Mononuclear cell (primary cell): Measurements from ENCODE around the gene C2orf92. TPM values are rescaled to one million over a fixed set of nuclear protein-coding genes. Genes with fewer than 3 reads are reported as not detected.
"Not testable (repeated sequence)": the region's sequence is repeated elsewhere in the genome, so short reads cannot be mapped to it uniquely, and the experiment has no call there.

Source experiments
- H3K27me3 ChIP-seq: 2 replicates; pipeline ENCODE4 v1.6.0; 2011; ENCODE audit warnings: low read length, control low read depth; ENCODE audit not compliant: insufficient read depth
- H3K4me1 ChIP-seq: 2 replicates; pipeline ENCODE4 v1.5.1; 2011; ENCODE audit warnings: mild to moderate bottlenecking, low read length, control low read depth; ENCODE audit not compliant: insufficient read depth
- H3K4me3 ChIP-seq: 2 replicates; pipeline ENCODE4 v1.5.1; 2011; ENCODE audit warnings: mild to moderate bottlenecking, low read length, moderate library complexity
- H3K9me3 ChIP-seq: 2 replicates; pipeline ENCODE4 v1.5.1; 2011; ENCODE audit warnings: low read depth, mild to moderate bottlenecking, control low read depth, low read length
- total RNA-seq: library from RNA; depleted of rRNA; stranded (reverse); fragments of >200 nt; gene quantifications from one replicate; pipeline ENCODE4 v1.2.3, GENCODE V29; 2012

The C2orf92 gene
- total RNA-seq, 1 donor, result 4.5 TPM

GRCh38 chr2:97712175-97712574, 42.7 kb downstream of the C2orf92 start:
- not testable (repeated sequence) for H3K9me3 ChIP-seq, H3K4me3 ChIP-seq, H3K27me3 ChIP-seq
- H3K4me1 ChIP-seq, result peaks cover 44% of the 10 kb centered on the region

GRCh38 chr2:97712693-97713295, 43.3 kb downstream of the C2orf92 start:
- peaks cover 50% of the 10 kb centered on the region for H3K4me1 ChIP-seq
- peak overlapping the region; percentile 56 for H3K4me3 ChIP-seq

DNA sequence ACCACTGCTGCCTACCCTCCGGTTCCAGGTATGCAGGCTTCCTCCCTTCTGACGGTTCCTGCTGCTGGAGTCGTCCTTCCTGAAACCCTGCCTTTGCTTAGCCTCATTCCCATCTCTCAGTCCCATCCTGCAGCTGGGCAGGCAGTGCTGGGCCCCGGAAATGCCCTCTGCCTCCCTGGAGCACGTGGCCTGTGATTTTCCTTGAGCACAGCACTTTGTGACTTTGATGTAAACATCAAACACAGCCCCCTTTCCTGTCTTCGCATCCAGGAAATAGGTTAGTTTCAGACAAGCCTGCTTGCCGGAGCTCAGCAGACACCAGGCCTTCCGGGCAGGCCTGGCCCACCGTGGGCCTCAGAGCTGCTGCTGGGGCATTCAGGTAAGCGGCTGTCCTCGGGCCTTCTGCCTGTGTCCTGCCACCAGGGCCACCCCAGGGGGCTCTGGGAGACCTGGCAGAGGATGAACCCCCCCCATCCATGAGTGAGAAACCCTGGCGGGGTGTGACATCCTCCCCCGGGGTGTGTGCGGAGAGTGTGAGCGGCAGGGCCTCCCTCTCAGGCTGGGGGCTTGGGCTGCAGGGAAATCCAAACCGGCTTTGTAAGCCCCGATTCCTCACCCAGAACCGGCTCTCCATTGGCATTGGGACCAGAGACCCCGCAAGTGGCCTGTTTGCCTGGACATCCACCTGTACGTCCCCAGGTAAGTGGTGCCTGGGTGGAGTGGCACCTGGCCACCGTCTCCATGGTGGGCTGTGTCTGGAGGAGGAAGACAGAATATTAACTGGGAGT, 44.0 kb downstream of the C2orf92 start, which contains the start of gene ZAP70:
Gene ZAP70 (plus strand): TSS at position 281 of the 788 bp plus-strand sequence. CDS start 10,461 bp downstream, outside the sequence.
- H3K4me3 ChIP-seq, result peak within 1 kb of the TSS; percentile 56
- H3K4me1 ChIP-seq, result peaks cover 57% of the 10 kb centered on the region
- no peaks in the 10 kb centered on the region for H3K27me3 ChIP-seq
- no peaks in the 10 kb centered on the region for H3K9me3 ChIP-seq

More at GRCh38 chr2:97712693-97713295, 43.3 kb downstream of the C2orf92 start:
- Histone ChIP-seq H3K27me3 (no peaks in the 10 kb centered on the region), H3K9me3 (no peaks in the 10 kb centered on the region)

DNA sequence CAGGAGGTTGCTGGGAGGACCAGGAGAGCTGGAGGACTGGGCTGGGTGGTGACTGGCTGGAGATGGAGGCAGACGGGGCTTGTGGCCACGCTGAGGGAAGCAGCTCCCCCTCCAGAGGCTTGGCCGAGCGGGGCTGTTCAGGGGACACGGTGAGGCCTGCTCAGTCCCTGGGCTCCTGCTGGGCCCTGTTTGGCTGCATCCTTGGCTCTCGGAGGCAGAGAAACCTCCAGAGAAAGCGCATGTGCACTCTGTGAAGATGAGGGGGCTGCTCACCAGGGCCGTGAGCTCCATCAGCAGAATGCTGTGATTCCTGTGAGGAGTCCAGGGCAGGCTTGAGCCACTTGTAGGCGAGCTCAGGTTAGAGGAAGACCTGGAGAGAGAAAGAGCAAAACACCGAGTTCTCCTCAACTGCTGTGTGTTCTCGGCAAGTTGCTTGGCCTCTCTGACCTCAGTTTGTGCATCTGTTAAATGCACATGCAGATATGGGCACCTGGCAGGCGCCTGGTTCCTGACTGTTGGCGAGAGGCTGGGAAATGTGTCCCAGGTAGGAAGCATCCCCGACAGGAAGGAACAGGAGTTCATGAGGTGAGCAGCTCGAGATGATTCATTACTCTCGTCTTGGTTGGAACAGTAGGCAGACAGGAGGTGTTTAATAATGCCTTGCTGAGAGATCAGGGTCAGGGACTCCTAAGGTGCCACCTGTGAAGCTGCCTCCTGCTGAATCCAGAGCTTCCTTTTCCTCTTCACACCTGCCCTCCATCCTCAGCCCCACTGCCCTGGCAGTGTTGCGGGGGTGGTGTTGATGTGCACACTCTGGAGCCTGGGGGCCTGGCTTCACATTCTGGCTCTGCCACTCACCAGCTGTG, 44.8 kb downstream of the C2orf92 start:
- H3K4me3 ChIP-seq, result peak overlapping the region; percentile 56

GRCh38 chr2:97714950-97715652, 45.6 kb downstream of the C2orf92 start:
- peaks cover 66% of the 10 kb centered on the region for H3K4me1 ChIP-seq
- no peaks in the 10 kb centered on the region for H3K9me3 ChIP-seq
- peak overlapping the region; percentile 56 for H3K4me3 ChIP-seq
- no peaks in the 10 kb centered on the region for H3K27me3 ChIP-seq

More for the DNA sequence above, 44.8 kb downstream of the C2orf92 start:
- no peaks in the 10 kb centered on the region for H3K9me3 ChIP-seq
- no peaks in the 10 kb centered on the region for H3K27me3 ChIP-seq
- H3K4me1 ChIP-seq, result peaks cover 65% of the 10 kb centered on the region

GRCh38 chr2:97715951-97716694, 46.6 kb downstream of the C2orf92 start:
- H3K27me3 ChIP-seq, result no peaks in the 10 kb centered on the region
- peak overlapping the region; percentile 10 for H3K4me3 ChIP-seq
- H3K4me1 ChIP-seq, result peaks cover 66% of the 10 kb centered on the region
- no peaks in the 10 kb centered on the region for H3K9me3 ChIP-seq

GRCh38 chr2:97716695-97717612, 47.4 kb downstream of the C2orf92 start:
- Histone ChIP-seq H3K4me3 (no peak overlapping the region), H3K9me3 (no peaks in the 10 kb centered on the region), H3K4me1 (peaks cover 71% of the 10 kb centered on the region), H3K27me3 (no peaks in the 10 kb centered on the region)

- Histone ChIP-seq H3K4me3 (peak overlapping the region; percentile 20), H3K4me1 (peaks cover 68% of the 10 kb centered on the region), H3K9me3 (no peaks in the 10 kb centered on the region), H3K27me3 (no peaks in the 10 kb centered on the region)
Measured at GRCh38 chr2:97717613-97717995, 48.1 kb downstream of the C2orf92 start.

DNA sequence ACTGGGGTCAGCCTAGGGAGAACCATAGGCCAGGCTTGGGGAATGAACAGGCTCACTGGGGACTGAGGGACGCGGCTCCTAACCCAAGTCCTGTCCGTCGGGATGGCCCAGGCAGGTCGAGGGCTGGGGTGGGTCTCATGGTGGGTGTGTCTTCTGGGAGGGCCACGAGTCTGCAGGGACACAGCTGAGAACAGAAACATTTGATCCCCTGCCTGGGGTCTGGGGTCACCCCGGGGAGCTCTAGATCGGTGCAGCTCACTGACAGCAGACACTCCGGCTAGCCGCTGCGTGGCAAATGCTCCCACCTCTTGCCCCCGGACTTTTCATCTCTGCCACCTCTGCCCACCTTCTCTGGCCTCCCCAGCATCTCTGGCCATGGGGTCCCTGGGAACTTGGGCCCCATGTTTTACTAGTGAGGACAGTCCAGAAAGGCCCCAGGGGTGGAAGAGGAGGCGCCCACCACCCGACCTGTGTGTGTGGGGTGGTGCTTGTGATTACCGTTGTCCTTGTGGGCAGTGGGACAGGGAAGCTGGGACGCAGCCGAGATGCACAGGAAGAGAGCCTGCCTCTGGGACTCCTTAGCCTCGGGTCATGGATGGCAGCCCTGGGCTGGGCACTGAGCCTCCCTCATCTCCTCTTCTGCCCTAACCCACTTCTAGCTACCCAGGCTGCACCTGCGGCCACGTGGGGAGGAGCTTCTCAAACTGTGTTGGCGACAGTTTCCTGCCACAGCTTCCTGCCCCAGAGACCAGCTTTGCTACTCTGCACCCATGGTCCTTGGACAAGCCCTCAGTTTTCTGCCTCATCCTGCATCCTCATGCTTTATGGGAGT, 48.8 kb downstream of the C2orf92 start:
- H3K9me3 ChIP-seq, result no peaks in the 10 kb centered on the region
- H3K4me3 ChIP-seq, result peak overlapping the region; percentile 20
- H3K27me3 ChIP-seq, result no peaks in the 10 kb centered on the region
- H3K4me1 ChIP-seq, result peaks cover 65% of the 10 kb centered on the region

DNA sequence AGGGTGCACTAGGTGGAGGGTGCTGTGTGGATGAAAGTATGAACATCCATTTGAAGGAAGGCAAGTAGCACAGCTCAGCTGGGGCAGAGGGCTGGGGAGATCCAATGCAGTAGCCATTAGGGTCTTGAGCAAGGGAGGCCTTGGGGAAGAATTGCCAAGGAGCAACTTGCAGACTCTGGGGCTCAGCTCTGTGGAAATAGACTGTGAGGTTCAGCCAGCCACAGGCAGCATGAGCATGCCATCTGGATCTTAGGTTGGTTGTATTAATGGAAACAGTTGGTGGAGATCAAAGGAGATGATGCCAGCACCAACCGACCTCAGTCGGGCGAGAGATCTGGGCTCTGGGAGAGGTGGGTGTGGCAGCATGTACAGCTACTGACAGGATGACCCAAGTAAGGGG, 49.4 kb downstream of the C2orf92 start:
- no peaks in the 10 kb centered on the region for H3K27me3 ChIP-seq
- no peaks in the 10 kb centered on the region for H3K9me3 ChIP-seq
- H3K4me3 ChIP-seq, result peak overlapping the region; percentile 14
- H3K4me1 ChIP-seq, result peaks cover 69% of the 10 kb centered on the region

DNA sequence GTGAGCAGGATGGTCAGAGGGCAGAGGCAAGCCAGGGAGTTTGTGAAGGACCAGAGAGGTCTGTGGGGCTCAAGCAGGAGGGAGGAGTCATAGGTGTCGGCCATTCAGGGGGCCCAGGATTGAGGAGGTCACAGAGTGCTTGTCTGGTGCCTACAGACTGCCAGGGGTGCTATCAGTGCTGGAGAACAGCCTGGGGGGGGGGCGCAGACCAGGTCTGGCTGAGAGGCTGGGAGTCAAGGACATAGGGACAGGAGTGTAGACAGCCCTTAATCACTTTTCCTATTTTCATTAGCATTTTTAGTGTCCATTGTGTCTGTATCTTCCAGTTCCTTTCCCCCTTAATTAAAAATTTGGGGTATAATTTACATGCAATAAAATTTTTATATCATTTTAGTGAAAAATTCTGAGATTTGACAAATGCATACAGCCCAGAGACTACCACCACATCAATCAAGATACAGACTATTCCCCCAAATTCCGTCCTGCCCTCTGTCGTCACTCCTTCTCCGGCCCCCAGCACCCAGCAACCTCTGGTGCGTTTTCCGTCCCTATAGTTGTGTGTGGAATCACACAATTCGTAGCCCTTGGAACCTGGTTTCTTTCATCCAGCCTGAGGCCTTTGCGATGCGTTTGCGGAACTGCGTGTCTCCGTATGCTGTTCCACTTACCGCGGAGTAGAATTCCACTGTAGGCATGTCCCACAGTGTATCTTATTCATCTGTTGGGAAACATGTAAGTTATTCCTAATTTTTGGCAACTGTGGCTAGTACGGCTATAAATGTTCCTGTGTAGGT, 50.0 kb downstream of the C2orf92 start:
- no peaks in the 10 kb centered on the region for H3K27me3 ChIP-seq
- peaks cover 70% of the 10 kb centered on the region for H3K4me1 ChIP-seq
- H3K9me3 ChIP-seq, result no peaks in the 10 kb centered on the region
- peak overlapping the region; percentile 14 for H3K4me3 ChIP-seq

- H3K27me3 ChIP-seq, result no peaks in the 10 kb centered on the region
- no peak overlapping the region for H3K4me3 ChIP-seq
- peaks cover 66% of the 10 kb centered on the region for H3K4me1 ChIP-seq
- no peaks in the 10 kb centered on the region for H3K9me3 ChIP-seq
Measured at GRCh38 chr2:97720746-97721145, 51.2 kb downstream of the C2orf92 start.
